NCI-H146 treated with DMSO at 0.1 percent for 48 hours (cell line): ENCODE measurements around the gene COBL.

Source experiments
- DNase-seq: peaks from one replicate; lab custom pipeline; 2025; ENCODE audit not compliant: unreplicated experiment; lab: John Stamatoyannopoulos, UW

COBL gene

GRCh38 chr7:50977421-50977820 lies 339.2 kb downstream of the COBL start:
- DNase-seq: no peak

GRCh38 chr7:50976064-50976463 lies 340.5 kb downstream of the COBL start:
- DNase-seq: no peak

GRCh38 chr7:50974240-50974639 lies 342.4 kb downstream of the COBL start:
- no peak for DNase-seq

GRCh38 chr7:50973814-50974213 lies 342.8 kb downstream of the COBL start:
- DNase-seq: no peak

- DNase-seq: no peak
Observed at GRCh38 chr7:50970092-50970491, 346.5 kb downstream of the COBL start.
